IMR-90 (cell line): Measurements from ENCODE around the gene PRKN. TPM values are rescaled to one million over a fixed set of nuclear protein-coding genes. Genes with fewer than 3 reads are reported as not detected.

Experiments
- ATAC-seq: fragments of 200-7000 bp; cut with Tn5 transposase; 2 replicates; pipeline ENCODE4 v1.9.1; 2020; ENCODE audit warnings: low read depth, mild to moderate bottlenecking, moderate library complexity
- BruUV-seq: library from RNA; stranded (reverse); fragments of 400-500 nt; replicated peaks from 2 replicates; lab custom pipeline; 2021; lab: Mats Ljungman, UMichigan
- CTCF ChIA-PET: fragments of 300-600 bp; formaldehyde crosslinking; extraction: SDS; loops from one replicate; lab custom pipeline; 2021; ENCODE audit warnings: antibody characterized with exemption; lab: Yijun Ruan, JAX
- POLR2A ChIA-PET: fragments of 300-600 bp; sonication (Branson Sonifier 250); formaldehyde crosslinking; loops from one replicate; lab custom pipeline; 2022; ENCODE audit warnings: antibody characterized with exemption; ENCODE audit not compliant: unreplicated experiment; lab: Charles Lee
- DNase-seq: peaks from one replicate; pipeline ENCODE4 v3.0.0; 2013
- H2AFZ ChIP-seq: replicated peaks from 2 replicates; pipeline ENCODE3; 2013; ENCODE audit warnings: low read length, mild to moderate bottlenecking; ENCODE audit not compliant: poor library complexity
- H2AK5ac ChIP-seq: 2 replicates; pipeline ENCODE4 v1.6.1; 2013; ENCODE audit warnings: low read depth, low read length, inconsistent platforms
- H2AK9ac ChIP-seq: replicated peaks from 2 replicates; pipeline ENCODE3; 2013; ENCODE audit warnings: mild to moderate bottlenecking, low read depth, low read length, moderate library complexity; ENCODE audit not compliant: poor library complexity
- H2BK120ac ChIP-seq: 2 replicates; pipeline ENCODE4 v1.6.1; 2013; ENCODE audit warnings: low read depth, low read length, inconsistent platforms
- H2BK15ac ChIP-seq: 3 replicates; pipeline ENCODE4 v1.6.1; 2013; ENCODE audit warnings: low read depth, low read length, inconsistent platforms
- H2BK20ac ChIP-seq: 2 replicates; pipeline ENCODE4 v1.6.1; 2013; ENCODE audit warnings: low read depth, mild to moderate bottlenecking, inconsistent platforms, low read length, moderate library complexity
- H2BK5ac ChIP-seq: 2 replicates; pipeline ENCODE4 v1.6.1; 2013; ENCODE audit warnings: mild to moderate bottlenecking, low read depth, low read length, inconsistent platforms; ENCODE audit not compliant: poor library complexity, severe bottlenecking
- H3K14ac ChIP-seq: replicated peaks from 2 replicates; pipeline ENCODE4 v1.6.1; 2013; ENCODE audit warnings: low read depth, low read length, inconsistent platforms
- H3K18ac ChIP-seq: 2 replicates; pipeline ENCODE4 v1.6.1; 2013; ENCODE audit warnings: low read depth, low read length, control low read depth
- H3K23ac ChIP-seq: 2 replicates; pipeline ENCODE4 v1.6.1; 2013; ENCODE audit warnings: low read depth, low read length, inconsistent platforms
- H3K27ac ChIP-seq: 2 replicates; pipeline ENCODE4 v1.5.1; 2013; ENCODE audit warnings: mild to moderate bottlenecking, control low read depth, low read length; ENCODE audit not compliant: insufficient read depth
- H3K27me3 ChIP-seq: 2 replicates; pipeline ENCODE4 v1.6.1; 2013; ENCODE audit warnings: low read length; ENCODE audit not compliant: control insufficient read depth, insufficient read depth
- H3K36me3 ChIP-seq: 2 replicates; pipeline ENCODE4 v1.6.1; 2013; ENCODE audit warnings: low read length, mixed read lengths; ENCODE audit not compliant: control insufficient read depth, insufficient read depth
- H3K4ac ChIP-seq: 2 replicates; pipeline ENCODE4 v1.6.1; 2013; ENCODE audit warnings: low read depth, low read length, inconsistent platforms
- H3K4me1 ChIP-seq: 2 replicates; pipeline ENCODE4 v1.6.1; 2013; ENCODE audit warnings: low read length, mixed read lengths; ENCODE audit not compliant: control insufficient read depth, insufficient read depth
- H3K4me2 ChIP-seq: 2 replicates; pipeline ENCODE4 v1.6.1; 2013; ENCODE audit warnings: low read depth, mild to moderate bottlenecking, control low read depth, low read length, moderate library complexity
- H3K4me3 ChIP-seq: 2 replicates; pipeline ENCODE4 v1.5.1; 2013; ENCODE audit warnings: low read depth, mild to moderate bottlenecking, control low read depth, low read length, moderate library complexity; ENCODE audit not compliant: insufficient read depth
- H3K56ac ChIP-seq: 2 replicates; pipeline ENCODE4 v1.6.1; 2013; ENCODE audit warnings: low read length, inconsistent platforms; ENCODE audit not compliant: insufficient read depth; ENCODE audit errors: extremely low read depth
- H3K79me1 ChIP-seq, 2 experiments: 2 replicates each; pipeline ENCODE4 v1.6.1; 2013; ENCODE audit warnings: low read length in 2 of 2, inconsistent platforms in 1 of 2, low read depth in 1 of 2
- H3K9ac ChIP-seq: 2 replicates; pipeline ENCODE4 v1.6.1; 2013; ENCODE audit warnings: low read depth, low read length, control low read depth
- H3K9me1 ChIP-seq: 2 replicates; pipeline ENCODE4 v1.6.1; 2013; ENCODE audit warnings: low read length, inconsistent platforms; ENCODE audit not compliant: insufficient read depth
- H3K9me3 ChIP-seq: 2 replicates; pipeline ENCODE4 v1.6.1; 2013; ENCODE audit warnings: low read length; ENCODE audit not compliant: control insufficient read depth, insufficient read depth
- H4K20me1 ChIP-seq: 2 replicates; pipeline ENCODE4 v1.6.1; 2013; ENCODE audit warnings: low read length, inconsistent platforms; ENCODE audit not compliant: insufficient read depth
- H4K5ac ChIP-seq: 2 replicates; pipeline ENCODE4 v1.6.1; 2013; ENCODE audit warnings: mild to moderate bottlenecking, low read depth, low read length, control low read depth
- H4K8ac ChIP-seq, 2 experiments: 2 replicates each; pipeline ENCODE4 v1.6.1; 2013; ENCODE audit warnings: low read depth in 2 of 2, low read length in 2 of 2, control low read depth in 1 of 2, inconsistent platforms in 1 of 2
- H4K91ac ChIP-seq: 2 replicates; pipeline ENCODE4 v1.6.1; 2013; ENCODE audit warnings: low read depth, low read length, inconsistent platforms; ENCODE audit not compliant: insufficient read depth
- BHLHE40 ChIP-seq: fragments of 150-350 bp; IDR thresholded peaks from 2 replicates; pipeline ENCODE4 v1.6.1; 2016; ENCODE audit warnings: mild to moderate bottlenecking, low read depth, low read length
- CEBPB ChIP-seq: IDR thresholded peaks from 2 replicates; pipeline ENCODE4 v1.6.1; 2012; ENCODE audit warnings: low read depth, low read length, improper control_type of control experiment
- CHD1 ChIP-seq: IDR thresholded peaks from 2 replicates; pipeline ENCODE4 v1.6.1; 2012; ENCODE audit warnings: low read depth, low read length, improper control_type of control experiment
- CTCF ChIP-seq: conservative IDR thresholded peaks from 2 replicates; pipeline ENCODE4 v1.5.1; 2012; ENCODE audit warnings: mild to moderate bottlenecking, low read depth, low read length, improper control_type of control experiment
- FOS ChIP-seq: fragments of 150-350 bp; IDR thresholded peaks from 2 replicates; pipeline ENCODE4 v1.6.1; 2016; ENCODE audit warnings: low read depth, low read length
- MAFK ChIP-seq: IDR thresholded peaks from 2 replicates; pipeline ENCODE4 v1.6.1; 2012; ENCODE audit warnings: low read depth, low read length, improper control_type of control experiment
- MAZ ChIP-seq: IDR thresholded peaks from 2 replicates; pipeline ENCODE4 v1.6.1; 2012; ENCODE audit warnings: low read depth, mild to moderate bottlenecking, low read length, improper control_type of control experiment, moderate library complexity, borderline replicate concordance
- MXI1 ChIP-seq: IDR thresholded peaks from 2 replicates; pipeline ENCODE4 v1.6.1; 2012; ENCODE audit warnings: low read depth, mild to moderate bottlenecking, low read length, moderate library complexity, borderline replicate concordance
- NFE2L2 ChIP-seq: fragments of 150-350 bp; IDR thresholded peaks from 2 replicates; pipeline ENCODE4 v1.6.1; 2016; ENCODE audit warnings: low read depth, mild to moderate bottlenecking, low read length
- RAD21 ChIP-seq: IDR thresholded peaks from 2 replicates; pipeline ENCODE4 v1.6.1; 2012; ENCODE audit warnings: low read length, improper control_type of control experiment
- RCOR1 ChIP-seq: IDR thresholded peaks from 2 replicates; pipeline ENCODE4 v1.6.1; 2012; ENCODE audit warnings: mild to moderate bottlenecking, low read length, improper control_type of control experiment; ENCODE audit not compliant: insufficient replicate concordance
- RFX5 ChIP-seq: IDR thresholded peaks from 2 replicates; pipeline ENCODE4 v1.8.0; 2012; ENCODE audit warnings: low read depth, mild to moderate bottlenecking, low read length, moderate library complexity
- SMC3 ChIP-seq: fragments of 150-350 bp; IDR thresholded peaks from 2 replicates; pipeline ENCODE4 v1.6.1; 2016; ENCODE audit warnings: low read depth, mild to moderate bottlenecking, antibody characterized with exemption, low read length, moderate library complexity
- WGBS, 2 experiments: methylation state at CpG; one replicate each; pipeline versions ENCODE4 v1.1.5 to v1.1.7; 2013; ENCODE audit warnings: missing lambda C conversion rate in 2 of 2; ENCODE audit not compliant: insufficient read length in 1 of 2; ENCODE audit errors: extremely low coverage in 2 of 2; 5-methylcytosine and 5-hydroxymethylcytosine counted together
- dilution Hi-C: fragments of 300-500 bp; cut with HindIII; formaldehyde crosslinking; loops from one replicate; pipeline ENCODE4 v1.14.3; 2018; ENCODE audit warnings: low sequenced_read_pairs; ENCODE audit not compliant: unreplicated experiment
- in situ Hi-C: fragments of 300-500 bp; cut with MboI; formaldehyde crosslinking; loops from 3 replicates; pipeline ENCODE4 v1.14.3; 2019; ENCODE audit warnings: low sequenced_read_pairs, inconsistent platforms, mixed read lengths
- intact Hi-C: fragments of 100-400 bp; cut with micrococcal nuclease; formaldehyde crosslinking; loops from 2 replicates; pipeline ENCODE4 v1.10.0; 2022
- polyA plus RNA-seq, 3 experiments: library from polyadenylated mRNA; depleted of rRNA; stranded (reverse); fragments of >200 nt; gene quantifications; 2 replicates each; pipeline ENCODE4 v1.2.3, GENCODE V29; 2012; ENCODE audit warnings: low replicate concordance in 1 of 3
- total RNA-seq: library from RNA; depleted of rRNA; stranded (reverse); fragments of >200 nt; gene quantifications from 2 replicates; pipeline ENCODE4 v1.2.3, GENCODE V29; 2012
- TF ChIP-seq, protein P1 (sequence below): fragments of 150-350 bp; IDR thresholded peaks from 2 replicates; pipeline ENCODE4 v1.6.1; 2017; ENCODE audit warnings: mild to moderate bottlenecking, antibody characterized with exemption, low read length, low read depth
- TF ChIP-seq, protein P2 (sequence below): fragments of 150-350 bp; IDR thresholded peaks from 2 replicates; pipeline ENCODE4 v1.6.1; 2016; ENCODE audit warnings: low read depth, mild to moderate bottlenecking, low read length, moderate library complexity, borderline replicate concordance

Gene PRKN
- total and polyA plus RNA-seq, 2 of the 4 experiments (the other 2 are of a cell fraction) = 0.15 to 0.18 TPM

GRCh38 chr6:161393839-161394364, 1333.7 kb downstream of the PRKN start:
- H2AFZ ChIP-seq = no peak overlapping the region
- H3K4me3 ChIP-seq = no peak overlapping the region
- no peaks in the 10 kb centered on the region; the same call in 1 of the 2 replicates for H3K27me3 ChIP-seq
- WGBS, 2 experiments = 0% methylated on average over 1 of the region's 7 CpGs; no CpG with 5 or more reads in 1 of the 2 experiments
- peak; percentile 90 for DNase-seq
- no peak overlapping the region; the same call in 1 of the 2 replicates for H3K9ac ChIP-seq
- H2BK20ac ChIP-seq = no peak overlapping the region
- in situ Hi-C loops = no loop called here
- no peaks in the 10 kb centered on the region for H3K9me1 ChIP-seq
- no peaks in the 10 kb centered on the region for H3K36me3 ChIP-seq
- no peaks in the 10 kb centered on the region; the same call in 1 of the 2 replicates for H3K9me3 ChIP-seq
- H3K79me1 ChIP-seq = no peaks in the 10 kb centered on the region
- no peaks in the 10 kb centered on the region for H4K20me1 ChIP-seq
- dilution Hi-C loops = no loop called here
- no peaks in the 10 kb centered on the region for H3K4me1 ChIP-seq
- no peak overlapping the region for H2BK15ac ChIP-seq
- H4K91ac ChIP-seq = no peak overlapping the region
- H3K27ac ChIP-seq = no peak overlapping the region
- intact Hi-C loops = loop anchor here (1.0 kb wide), 1 partner anchor 104 kb away; no protein-coding TSS in a partner anchor
- H3K56ac ChIP-seq = no peak overlapping the region
- H4K8ac ChIP-seq = no peak overlapping the region
- no peak overlapping the region for H2BK120ac ChIP-seq
- H3K4ac ChIP-seq = no peak overlapping the region
- peak; percentile 98 for ATAC-seq
- H2BK5ac ChIP-seq = no peak overlapping the region
- ChIA-PET POLR2A (no interaction called here), CTCF (interaction anchor here (2.0 to 3.5 kb wide), 2 partner anchors 24 to 104 kb away, joined by 4 to 12 read pairs; no protein-coding TSS in a partner anchor)
- TF ChIP-seq, protein P1, sequence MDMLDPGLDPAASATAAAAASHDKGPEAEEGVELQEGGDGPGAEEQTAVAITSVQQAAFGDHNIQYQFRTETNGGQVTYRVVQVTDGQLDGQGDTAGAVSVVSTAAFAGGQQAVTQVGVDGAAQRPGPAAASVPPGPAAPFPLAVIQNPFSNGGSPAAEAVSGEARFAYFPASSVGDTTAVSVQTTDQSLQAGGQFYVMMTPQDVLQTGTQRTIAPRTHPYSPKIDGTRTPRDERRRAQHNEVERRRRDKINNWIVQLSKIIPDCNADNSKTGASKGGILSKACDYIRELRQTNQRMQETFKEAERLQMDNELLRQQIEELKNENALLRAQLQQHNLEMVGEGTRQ = no peak
- 0 out of 2 replicates have a peak, but pooled peaks have one; percentile 13 for TF ChIP-seq BHLHE40
- peak; percentile 81 for TF ChIP-seq CTCF
- TF ChIP-seq, protein P2, sequence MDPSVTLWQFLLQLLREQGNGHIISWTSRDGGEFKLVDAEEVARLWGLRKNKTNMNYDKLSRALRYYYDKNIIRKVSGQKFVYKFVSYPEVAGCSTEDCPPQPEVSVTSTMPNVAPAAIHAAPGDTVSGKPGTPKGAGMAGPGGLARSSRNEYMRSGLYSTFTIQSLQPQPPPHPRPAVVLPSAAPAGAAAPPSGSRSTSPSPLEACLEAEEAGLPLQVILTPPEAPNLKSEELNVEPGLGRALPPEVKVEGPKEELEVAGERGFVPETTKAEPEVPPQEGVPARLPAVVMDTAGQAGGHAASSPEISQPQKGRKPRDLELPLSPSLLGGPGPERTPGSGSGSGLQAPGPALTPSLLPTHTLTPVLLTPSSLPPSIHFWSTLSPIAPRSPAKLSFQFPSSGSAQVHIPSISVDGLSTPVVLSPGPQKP = no peak
- TF ChIP-seq FOS = peak; percentile 75; the same call in 1 of the 2 replicates
- no peak for TF ChIP-seq MAZ
- no peak for TF ChIP-seq RCOR1
- no peak for TF ChIP-seq MAFK
- no peak for TF ChIP-seq MXI1
- no peak for TF ChIP-seq CEBPB
- no peak for TF ChIP-seq NFE2L2
- TF ChIP-seq RAD21 = peak; percentile 88
- no peak for TF ChIP-seq RFX5
- TF ChIP-seq SMC3 = peak; percentile 69
- no peak for TF ChIP-seq CHD1
- peak overlapping the region; percentile 63; the same call in 1 of the 2 replicates for H3K4me2 ChIP-seq
- no peak overlapping the region for H3K18ac ChIP-seq
- H3K14ac ChIP-seq = no peak overlapping the region
- H3K23ac ChIP-seq = no peak overlapping the region
- no peak overlapping the region for H4K5ac ChIP-seq
- no peak overlapping the region for H2AK9ac ChIP-seq
- H2AK5ac ChIP-seq = no peak overlapping the region
- BruUV-seq = no TSS peak
